ENCODE data around the gene PCNT. TPM values are rescaled to one million over a fixed set of nuclear protein-coding genes. Genes with fewer than 3 reads are reported as not detected.

PCNT gene
- polyA plus RNA-seq, 1 donor from 2014 or later, result 28.2 TPM

DNA sequence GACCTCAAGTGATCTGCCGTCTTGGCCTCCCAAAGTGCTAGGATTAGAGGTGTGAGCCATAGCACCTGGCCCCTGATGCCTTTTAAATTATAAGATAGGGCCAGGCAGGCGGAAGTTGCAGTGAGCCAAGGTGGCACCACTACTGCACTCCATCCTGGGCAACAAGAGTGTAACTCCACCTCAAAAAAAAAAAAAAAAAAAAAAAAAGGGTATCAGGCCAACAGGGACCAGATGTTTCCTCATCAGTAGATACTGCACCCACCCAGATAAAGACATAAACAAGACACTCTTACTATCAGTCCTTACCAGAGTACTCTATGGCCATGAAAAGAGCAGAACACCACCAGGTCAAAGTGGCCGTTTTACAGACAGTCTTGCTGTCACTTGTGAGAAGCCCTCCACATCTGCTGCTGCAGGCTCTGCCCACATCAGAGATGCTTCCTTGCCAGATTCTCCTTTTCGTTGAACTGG lies 3.6 kb upstream of the PCNT start:
- no peak for TF ChIP-seq EP300 (conservative IDR thresholded peaks at IDR 0.05; ENCODE audit: poor library complexity, severe bottlenecking)
- TF ChIP-seq, protein P1, sequence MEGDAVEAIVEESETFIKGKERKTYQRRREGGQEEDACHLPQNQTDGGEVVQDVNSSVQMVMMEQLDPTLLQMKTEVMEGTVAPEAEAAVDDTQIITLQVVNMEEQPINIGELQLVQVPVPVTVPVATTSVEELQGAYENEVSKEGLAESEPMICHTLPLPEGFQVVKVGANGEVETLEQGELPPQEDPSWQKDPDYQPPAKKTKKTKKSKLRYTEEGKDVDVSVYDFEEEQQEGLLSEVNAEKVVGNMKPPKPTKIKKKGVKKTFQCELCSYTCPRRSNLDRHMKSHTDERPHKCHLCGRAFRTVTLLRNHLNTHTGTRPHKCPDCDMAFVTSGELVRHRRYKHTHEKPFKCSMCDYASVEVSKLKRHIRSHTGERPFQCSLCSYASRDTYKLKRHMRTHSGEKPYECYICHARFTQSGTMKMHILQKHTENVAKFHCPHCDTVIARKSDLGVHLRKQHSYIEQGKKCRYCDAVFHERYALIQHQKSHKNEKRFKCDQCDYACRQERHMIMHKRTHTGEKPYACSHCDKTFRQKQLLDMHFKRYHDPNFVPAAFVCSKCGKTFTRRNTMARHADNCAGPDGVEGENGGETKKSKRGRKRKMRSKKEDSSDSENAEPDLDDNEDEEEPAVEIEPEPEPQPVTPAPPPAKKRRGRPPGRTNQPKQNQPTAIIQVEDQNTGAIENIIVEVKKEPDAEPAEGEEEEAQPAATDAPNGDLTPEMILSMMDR (IDR thresholded peaks at IDR 0.05; ENCODE audit: poor library complexity, severe bottlenecking), result no peak
- no peak for TF ChIP-seq TAF1 (IDR thresholded peaks at IDR 0.05; ENCODE audit: low read depth)
- TF ChIP-seq SMC3 (conservative IDR thresholded peaks at IDR 0.05; ENCODE audit: poor library complexity), result no peak
- no peak for TF ChIP-seq POLR2AphosphoS5 (IDR thresholded peaks at IDR 0.05)
- TF ChIP-seq RAD21 (conservative IDR thresholded peaks at IDR 0.05), result no peak
- no peak for TF ChIP-seq MXI1 (conservative IDR thresholded peaks at IDR 0.05; ENCODE audit: poor library complexity, severe bottlenecking)
- TF ChIP-seq, protein P2, sequence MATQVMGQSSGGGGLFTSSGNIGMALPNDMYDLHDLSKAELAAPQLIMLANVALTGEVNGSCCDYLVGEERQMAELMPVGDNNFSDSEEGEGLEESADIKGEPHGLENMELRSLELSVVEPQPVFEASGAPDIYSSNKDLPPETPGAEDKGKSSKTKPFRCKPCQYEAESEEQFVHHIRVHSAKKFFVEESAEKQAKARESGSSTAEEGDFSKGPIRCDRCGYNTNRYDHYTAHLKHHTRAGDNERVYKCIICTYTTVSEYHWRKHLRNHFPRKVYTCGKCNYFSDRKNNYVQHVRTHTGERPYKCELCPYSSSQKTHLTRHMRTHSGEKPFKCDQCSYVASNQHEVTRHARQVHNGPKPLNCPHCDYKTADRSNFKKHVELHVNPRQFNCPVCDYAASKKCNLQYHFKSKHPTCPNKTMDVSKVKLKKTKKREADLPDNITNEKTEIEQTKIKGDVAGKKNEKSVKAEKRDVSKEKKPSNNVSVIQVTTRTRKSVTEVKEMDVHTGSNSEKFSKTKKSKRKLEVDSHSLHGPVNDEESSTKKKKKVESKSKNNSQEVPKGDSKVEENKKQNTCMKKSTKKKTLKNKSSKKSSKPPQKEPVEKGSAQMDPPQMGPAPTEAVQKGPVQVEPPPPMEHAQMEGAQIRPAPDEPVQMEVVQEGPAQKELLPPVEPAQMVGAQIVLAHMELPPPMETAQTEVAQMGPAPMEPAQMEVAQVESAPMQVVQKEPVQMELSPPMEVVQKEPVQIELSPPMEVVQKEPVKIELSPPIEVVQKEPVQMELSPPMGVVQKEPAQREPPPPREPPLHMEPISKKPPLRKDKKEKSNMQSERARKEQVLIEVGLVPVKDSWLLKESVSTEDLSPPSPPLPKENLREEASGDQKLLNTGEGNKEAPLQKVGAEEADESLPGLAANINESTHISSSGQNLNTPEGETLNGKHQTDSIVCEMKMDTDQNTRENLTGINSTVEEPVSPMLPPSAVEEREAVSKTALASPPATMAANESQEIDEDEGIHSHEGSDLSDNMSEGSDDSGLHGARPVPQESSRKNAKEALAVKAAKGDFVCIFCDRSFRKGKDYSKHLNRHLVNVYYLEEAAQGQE (IDR thresholded peaks at IDR 0.05; ENCODE audit: borderline replicate concordance), result no peak
- TF ChIP-seq EZH2 (IDR thresholded peaks at IDR 0.05; ENCODE audit: borderline replicate concordance, insufficient read depth, low read length, poor library complexity, severe bottlenecking), result no peak
- Histone ChIP-seq H3K9me3 (ENCODE audit: low read length) (no peaks in the 10 kb centered on the region), H2AFZ (ENCODE audit: low read depth, low read length) (no peak overlapping the region), H3K9ac (ENCODE audit: low read length) (no peak overlapping the region), H3K79me2 (replicated peaks; ENCODE audit: insufficient read depth, low read length) (peaks cover 32% of the 10 kb centered on the region), H3K4me3 (ENCODE audit: low read length) (no peak overlapping the region), H3K27ac (ENCODE audit: low read length) (no peak overlapping the region), H4K20me1 (ENCODE audit: insufficient read depth) (no peaks in the 10 kb centered on the region), H3K36me3 (ENCODE audit: insufficient read depth, low read length) (no peaks in the 10 kb centered on the region), H3K27me3 (ENCODE audit: insufficient read depth, low read depth, low read length) (no peaks in the 10 kb centered on the region), H3K9me2 (ENCODE audit: insufficient read depth, low read length) (no peaks in the 10 kb centered on the region), H3K4me2 (ENCODE audit: low read length) (no peak overlapping the region), H3F3A (ENCODE audit: insufficient read depth, low read length, poor library complexity, severe bottlenecking) (no peaks in the 10 kb centered on the region)

DNA sequence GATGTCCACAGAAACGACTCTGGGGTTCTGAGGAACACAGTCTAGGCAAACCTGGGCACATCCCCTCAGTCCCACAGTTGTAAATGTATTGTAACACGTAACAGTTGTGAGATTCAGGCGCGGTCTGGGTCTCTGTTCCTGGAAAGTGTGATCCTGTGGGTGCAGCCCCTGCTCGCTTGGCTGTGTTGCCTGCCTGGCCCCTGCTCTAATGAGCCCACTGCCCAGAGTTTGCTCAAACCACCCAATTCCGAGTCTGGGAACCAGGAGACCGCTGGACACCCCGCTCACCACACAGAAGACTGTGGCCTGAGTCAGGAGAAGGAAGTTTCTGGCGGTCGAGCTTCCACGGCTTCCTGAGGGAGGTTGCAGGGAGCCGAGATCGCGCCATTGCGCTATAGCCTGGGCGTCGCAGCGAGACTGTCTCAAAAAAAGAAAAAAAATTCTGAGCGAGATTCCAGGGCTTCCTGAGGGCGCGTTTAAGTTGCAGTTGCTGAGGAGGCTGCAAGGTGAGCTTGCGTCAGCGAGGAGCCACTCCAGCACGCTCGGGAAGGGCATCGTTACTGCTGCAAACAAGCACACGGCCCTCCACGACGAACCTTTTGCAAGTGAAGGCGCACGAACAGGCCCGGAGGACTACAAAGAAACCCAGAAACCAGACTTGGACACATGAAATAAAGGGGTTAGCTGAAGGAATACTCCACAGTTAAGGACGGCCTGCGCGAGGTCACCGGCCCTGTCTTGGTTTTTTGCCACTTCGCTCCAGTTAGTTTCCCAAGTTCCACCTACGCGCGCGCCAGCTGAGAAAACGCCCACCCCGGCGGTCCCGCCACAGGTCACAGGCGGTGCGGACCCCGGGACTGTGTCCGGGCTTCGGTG lies 1.4 kb upstream of the PCNT start:
- no peaks in the 10 kb centered on the region for H4K20me1 ChIP-seq (ENCODE audit: insufficient read depth)

More for the DNA sequence above, 1.4 kb upstream of the PCNT start:
- TF ChIP-seq EZH2 (IDR thresholded peaks at IDR 0.05; ENCODE audit: borderline replicate concordance, insufficient read depth, low read length, poor library complexity, severe bottlenecking) (no peak), RAD21 (conservative IDR thresholded peaks at IDR 0.05) (no peak), SMC3 (conservative IDR thresholded peaks at IDR 0.05; ENCODE audit: poor library complexity) (no peak), EP300 (conservative IDR thresholded peaks at IDR 0.05; ENCODE audit: poor library complexity, severe bottlenecking) (no peak), MXI1 (conservative IDR thresholded peaks at IDR 0.05; ENCODE audit: poor library complexity, severe bottlenecking) (no peak), POLR2AphosphoS5 (IDR thresholded peaks at IDR 0.05) (no peak), TAF1 (IDR thresholded peaks at IDR 0.05; ENCODE audit: low read depth) (no peak)
- TF ChIP-seq, protein P2 (IDR thresholded peaks at IDR 0.05; ENCODE audit: borderline replicate concordance), result no peak
- TF ChIP-seq, protein P1 (IDR thresholded peaks at IDR 0.05; ENCODE audit: poor library complexity, severe bottlenecking), result no peak
- Histone ChIP-seq H3F3A (ENCODE audit: insufficient read depth, low read length, poor library complexity, severe bottlenecking) (no peaks in the 10 kb centered on the region), H3K4me3 (ENCODE audit: low read length) (peak overlapping the region; percentile 83), H3K79me2 (replicated peaks; ENCODE audit: insufficient read depth, low read length) (peaks cover 45% of the 10 kb centered on the region), H3K27me3 (ENCODE audit: insufficient read depth, low read depth, low read length) (no peaks in the 10 kb centered on the region), H3K4me2 (ENCODE audit: low read length) (peak overlapping the region; percentile 83), H3K9me2 (ENCODE audit: insufficient read depth, low read length) (no peaks in the 10 kb centered on the region), H2AFZ (ENCODE audit: low read depth, low read length) (no peak overlapping the region), H3K9me3 (ENCODE audit: low read length) (no peaks in the 10 kb centered on the region), H3K36me3 (ENCODE audit: insufficient read depth, low read length) (no peaks in the 10 kb centered on the region), H3K9ac (ENCODE audit: low read length) (peak overlapping the region; percentile 31), H3K27ac (ENCODE audit: low read length) (no peak overlapping the region)
